GM12878 (cell line): ENCODE measurements around the gene OTOF. TPM values are rescaled to one million over a fixed set of nuclear protein-coding genes. Genes with fewer than 3 reads are reported as not detected.

Source experiments
- ATAC-seq: fragments of 200-7000 bp; cut with Tn5 transposase; 3 replicates; pipeline ENCODE4 v1.9.1; 2020; ENCODE audit warnings: mild to moderate bottlenecking, moderate library complexity
- BruUV-seq: library from RNA; stranded (reverse); fragments of 400-500 nt; replicated peaks from 2 replicates; lab custom pipeline; 2021; lab: Mats Ljungman, UMichigan
- CTCF ChIA-PET: fragments of 300-600 bp; sonication (Branson Sonifier 250); formaldehyde crosslinking; extraction: SDS; loops from one replicate; lab custom pipeline; 2021; ENCODE audit warnings: inconsistent platforms; lab: Yijun Ruan, JAX
- POLR2A ChIA-PET: fragments of 350-600 bp; formaldehyde crosslinking; extraction: SDS; loops from one replicate; lab custom pipeline; 2021; ENCODE audit warnings: inconsistent platforms; lab: Charles Lee
- RAD21 ChIA-PET: fragments of 300-600 bp; sonication (Branson Sonifier 250); formaldehyde crosslinking; loops from one replicate; lab custom pipeline; 2023; ENCODE audit warnings: antibody characterized with exemption; ENCODE audit not compliant: unreplicated experiment; lab: Charles Lee
- SMC1A ChIA-PET: fragments of 300-600 bp; sonication (Branson Sonifier 250); formaldehyde crosslinking; loops from one replicate; lab custom pipeline; 2023; ENCODE audit not compliant: unreplicated experiment, uncharacterized antibody; lab: Charles Lee
- DNase-seq: peaks from one replicate; pipeline ENCODE4 v3.0.0-alpha.2; 2011; ENCODE audit warnings: low read depth, low spot score
- FAIRE-seq: peaks from 3 replicates; lab custom pipeline; 2011; peaks lifted over from hg19 to GRCh38; lab: Jason Lieb, UNC
- H2AFZ ChIP-seq: 2 replicates; pipeline ENCODE4 v1.6.0; 2011; ENCODE audit warnings: low read depth, low read length, control low read depth; ENCODE audit not compliant: control insufficient read depth
- H3K27ac ChIP-seq: 2 replicates; pipeline ENCODE4 v1.5.1; 2011; ENCODE audit warnings: control low read depth; ENCODE audit not compliant: control insufficient read depth, insufficient read depth
- H3K27me3 ChIP-seq, 2 experiments: replicated peaks in 1 of 2; 2 replicates each; pipeline versions ENCODE4 v1.6.0 to v1.6.1; 2011; ENCODE audit warnings: low read length in 1 of 2; ENCODE audit not compliant: control insufficient read depth in 2 of 2, insufficient read depth in 2 of 2
- H3K36me3 ChIP-seq, 2 experiments: 2 replicates each; pipeline ENCODE4 v1.5.1; 2011; ENCODE audit warnings: low read length in 1 of 2; ENCODE audit not compliant: control insufficient read depth in 2 of 2, insufficient read depth in 2 of 2
- H3K4me1 ChIP-seq: 2 replicates; pipeline ENCODE4 v1.6.1; 2011; ENCODE audit warnings: mild to moderate bottlenecking, low read length, moderate library complexity, mixed read lengths; ENCODE audit not compliant: control insufficient read depth, insufficient read depth
- H3K4me2 ChIP-seq: 2 replicates; pipeline ENCODE4 v1.6.0; 2011; ENCODE audit warnings: control low read depth; ENCODE audit not compliant: control insufficient read depth, insufficient read depth
- H3K4me3 ChIP-seq: fragments of 200-600 bp; sonication (generic); 2 replicates; pipeline ENCODE4 v1.5.1; 2016
- H3K79me2 ChIP-seq: 2 replicates; pipeline ENCODE4 v1.6.0; 2011; ENCODE audit warnings: low read length; ENCODE audit not compliant: control insufficient read depth, insufficient read depth
- H3K9ac ChIP-seq: 2 replicates; pipeline ENCODE4 v1.8.0; 2011; ENCODE audit warnings: low read length, control low read depth, mixed read lengths; ENCODE audit not compliant: control insufficient read depth, insufficient read depth
- H3K9me3 ChIP-seq: replicated peaks from 3 replicates; pipeline ENCODE4 v1.5.1; 2011; ENCODE audit warnings: mild to moderate bottlenecking, low read length; ENCODE audit not compliant: control insufficient read depth, insufficient read depth
- H4K20me1 ChIP-seq: 2 replicates; pipeline ENCODE4 v1.6.0; 2011; ENCODE audit not compliant: control insufficient read depth, insufficient read depth
- BACH1 ChIP-seq: fragments of 450-650 bp; IDR thresholded peaks from 2 replicates; pipeline ENCODE4 v1.6.1; 2017; ENCODE audit warnings: mild to moderate bottlenecking, borderline replicate concordance
- HDAC6 ChIP-seq: fragments of 200-600 bp; sonication (generic); IDR thresholded peaks from one replicate; pipeline ENCODE4 v1.8.0; 2017; ENCODE audit warnings: antibody characterized with exemption; ENCODE audit not compliant: unreplicated experiment
- MTA2 ChIP-seq: fragments of 450-650 bp; IDR thresholded peaks from 2 replicates; pipeline ENCODE4 v1.6.1; 2016; ENCODE audit warnings: low read depth, mild to moderate bottlenecking, moderate library complexity
- RBBP5 ChIP-seq: fragments of 200-600 bp; sonication (generic); conservative IDR thresholded peaks from 2 replicates; pipeline ENCODE4 v1.6.1; 2016
- SUZ12 ChIP-seq: fragments of 200-600 bp; sonication (generic); IDR thresholded peaks from one replicate; pipeline ENCODE4 v1.6.1; 2018; ENCODE audit warnings: antibody characterized with exemption, mild to moderate bottlenecking; ENCODE audit not compliant: unreplicated experiment
- WGBS: methylation state at CpG from one replicate; pipeline ENCODE4 v1.1.6; 2016; ENCODE audit warnings: low lambda C conversion rate; ENCODE audit not compliant: insufficient replicate concordance, insufficient coverage; ENCODE audit errors: missing lambda C conversion rate; 5-methylcytosine and 5-hydroxymethylcytosine counted together
- in situ Hi-C: fragments of 300-500 bp; cut with MboI; formaldehyde crosslinking; loops from 9 replicates; pipeline ENCODE4 v1.14.3; 2018; ENCODE audit warnings: mixed read lengths
- intact Hi-C: fragments of 100-400 bp; cut with micrococcal nuclease; formaldehyde crosslinking; loops from one replicate; pipeline ENCODE4 v1.14.2; 2022; ENCODE audit not compliant: unreplicated experiment
- polyA plus RNA-seq, 11 experiments: library from polyadenylated mRNA; depleted of rRNA in 4 of 11; unstranded in 6 of 11; stranded (reverse) in 5 of 11; fragments of >200 nt; fragmentation: Nextera tagmentation in 4 of 11; fragmentation: Illumina TruSeq in 1 of 11; extraction: Ambion mirVana in 4 of 11; extraction: Trizol in 1 of 11; gene quantifications; 1 replicate in 1 of 11; 2 replicates in 10 of 11; pipeline versions ENCODE4 v1.2.1 to v1.2.3, GENCODE V29; 2011 to 2016; ENCODE audit warnings: inconsistent platforms in 2 of 11, missing spikeins in 2 of 11, low read depth in 1 of 11
- total RNA-seq, 4 experiments: library from RNA; depleted of rRNA in 3 of 4; stranded (reverse); fragments of >200 nt in 3 of 4; fragmentation: Illumina TruSeq in 1 of 4; extraction: Trizol in 1 of 4; gene quantifications; 2 replicates each; pipeline versions ENCODE4 v1.2.1 to v1.2.3, GENCODE V29; 2013 to 2021
- TF ChIP-seq, protein P1 (sequence below): fragments of 450-650 bp; IDR thresholded peaks from 2 replicates; pipeline ENCODE4 v1.6.1; 2017; ENCODE audit warnings: borderline replicate concordance
- TF ChIP-seq, protein P2 (sequence below): fragments of 450-650 bp; formaldehyde crosslinking; IDR thresholded peaks from 2 replicates; pipeline ENCODE4 v1.5.0; 2022; ENCODE audit warnings: mild to moderate bottlenecking, missing genetic modification characterization
- TF ChIP-seq, protein P3 (sequence below): fragments of 450-650 bp; IDR thresholded peaks from 2 replicates; pipeline ENCODE4 v1.6.1; 2017; ENCODE audit warnings: mild to moderate bottlenecking, low read depth, inconsistent platforms; ENCODE audit not compliant: poor library complexity, severe bottlenecking

The OTOF gene
- total and polyA plus RNA-seq, 10 of the 15 experiments (the other 5 are each of a cell fraction or from before 2014, with no cell fraction given) = under 0.01 to 0.31 (median 0.07) TPM; not detected in 6

DNA sequence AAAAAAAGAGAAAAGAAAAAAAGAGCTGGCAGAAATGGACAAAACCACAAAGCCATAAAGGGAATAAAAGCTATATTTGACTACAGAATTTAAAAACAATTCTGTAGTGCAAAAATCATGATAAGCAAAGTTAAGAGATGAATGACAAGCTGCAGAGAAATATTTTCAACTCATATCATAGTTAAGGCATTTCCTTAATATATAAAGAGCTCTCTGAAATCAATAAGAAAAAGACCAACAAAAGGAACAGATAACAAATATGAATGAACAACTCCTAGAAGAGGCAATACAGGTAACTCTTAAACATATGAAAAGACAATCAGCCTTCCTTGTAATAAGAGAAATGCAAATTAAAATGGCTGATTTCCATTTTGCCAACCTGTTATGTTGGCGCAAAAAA lies 26.2 kb downstream of the OTOF start:
- no peak overlapping the region for H2AFZ ChIP-seq
- ChIA-PET POLR2A (no interaction called here), SMC1A (interaction anchor here (0.6 kb wide), 1 partner anchor 19 kb away, joined by 3 read pairs; no protein-coding TSS in a partner anchor), RAD21 (interaction anchor here (0.6 to 1.1 kb wide), 2 partner anchors 205 to 881 kb away, joined by 3 read pairs; no protein-coding TSS in a partner anchor), CTCF (interaction anchor here (1.0 to 1.2 kb wide), 2 partner anchors 15 kb away, joined by 3 read pairs; no protein-coding TSS in a partner anchor)
- WGBS = 71% methylated on average over 1 of the region's 1 CpG
- H3K9ac ChIP-seq = no peak overlapping the region
- BruUV-seq = no TSS peak
- no peaks in the 10 kb centered on the region for H3K79me2 ChIP-seq
- no peak for TF ChIP-seq MTA2
- TF ChIP-seq, protein P1, sequence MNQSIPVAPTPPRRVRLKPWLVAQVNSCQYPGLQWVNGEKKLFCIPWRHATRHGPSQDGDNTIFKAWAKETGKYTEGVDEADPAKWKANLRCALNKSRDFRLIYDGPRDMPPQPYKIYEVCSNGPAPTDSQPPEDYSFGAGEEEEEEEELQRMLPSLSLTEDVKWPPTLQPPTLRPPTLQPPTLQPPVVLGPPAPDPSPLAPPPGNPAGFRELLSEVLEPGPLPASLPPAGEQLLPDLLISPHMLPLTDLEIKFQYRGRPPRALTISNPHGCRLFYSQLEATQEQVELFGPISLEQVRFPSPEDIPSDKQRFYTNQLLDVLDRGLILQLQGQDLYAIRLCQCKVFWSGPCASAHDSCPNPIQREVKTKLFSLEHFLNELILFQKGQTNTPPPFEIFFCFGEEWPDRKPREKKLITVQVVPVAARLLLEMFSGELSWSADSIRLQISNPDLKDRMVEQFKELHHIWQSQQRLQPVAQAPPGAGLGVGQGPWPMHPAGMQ = no peak
- no peak for TF ChIP-seq HDAC6
- TF ChIP-seq RBBP5 = no peak
- TF ChIP-seq SUZ12 = no peak
- no peak for TF ChIP-seq BACH1
- TF ChIP-seq, protein P2, sequence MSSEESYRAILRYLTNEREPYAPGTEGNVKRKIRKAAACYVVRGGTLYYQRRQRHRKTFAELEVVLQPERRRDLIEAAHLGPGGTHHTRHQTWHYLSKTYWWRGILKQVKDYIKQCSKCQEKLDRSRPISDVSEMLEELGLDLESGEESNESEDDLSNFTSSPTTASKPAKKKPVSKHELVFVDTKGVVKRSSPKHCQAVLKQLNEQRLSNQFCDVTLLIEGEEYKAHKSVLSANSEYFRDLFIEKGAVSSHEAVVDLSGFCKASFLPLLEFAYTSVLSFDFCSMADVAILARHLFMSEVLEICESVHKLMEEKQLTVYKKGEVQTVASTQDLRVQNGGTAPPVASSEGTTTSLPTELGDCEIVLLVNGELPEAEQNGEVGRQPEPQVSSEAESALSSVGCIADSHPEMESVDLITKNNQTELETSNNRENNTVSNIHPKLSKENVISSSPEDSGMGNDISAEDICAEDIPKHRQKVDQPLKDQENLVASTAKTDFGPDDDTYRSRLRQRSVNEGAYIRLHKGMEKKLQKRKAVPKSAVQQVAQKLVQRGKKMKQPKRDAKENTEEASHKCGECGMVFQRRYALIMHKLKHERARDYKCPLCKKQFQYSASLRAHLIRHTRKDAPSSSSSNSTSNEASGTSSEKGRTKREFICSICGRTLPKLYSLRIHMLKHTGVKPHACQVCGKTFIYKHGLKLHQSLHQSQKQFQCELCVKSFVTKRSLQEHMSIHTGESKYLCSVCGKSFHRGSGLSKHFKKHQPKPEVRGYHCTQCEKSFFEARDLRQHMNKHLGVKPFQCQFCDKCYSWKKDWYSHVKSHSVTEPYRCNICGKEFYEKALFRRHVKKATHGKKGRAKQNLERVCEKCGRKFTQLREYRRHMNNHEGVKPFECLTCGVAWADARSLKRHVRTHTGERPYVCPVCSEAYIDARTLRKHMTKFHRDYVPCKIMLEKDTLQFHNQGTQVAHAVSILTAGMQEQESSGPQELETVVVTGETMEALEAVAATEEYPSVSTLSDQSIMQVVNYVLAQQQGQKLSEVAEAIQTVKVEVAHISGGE (CRISPR knock-in tag) = no peak
- TF ChIP-seq, protein P3, sequence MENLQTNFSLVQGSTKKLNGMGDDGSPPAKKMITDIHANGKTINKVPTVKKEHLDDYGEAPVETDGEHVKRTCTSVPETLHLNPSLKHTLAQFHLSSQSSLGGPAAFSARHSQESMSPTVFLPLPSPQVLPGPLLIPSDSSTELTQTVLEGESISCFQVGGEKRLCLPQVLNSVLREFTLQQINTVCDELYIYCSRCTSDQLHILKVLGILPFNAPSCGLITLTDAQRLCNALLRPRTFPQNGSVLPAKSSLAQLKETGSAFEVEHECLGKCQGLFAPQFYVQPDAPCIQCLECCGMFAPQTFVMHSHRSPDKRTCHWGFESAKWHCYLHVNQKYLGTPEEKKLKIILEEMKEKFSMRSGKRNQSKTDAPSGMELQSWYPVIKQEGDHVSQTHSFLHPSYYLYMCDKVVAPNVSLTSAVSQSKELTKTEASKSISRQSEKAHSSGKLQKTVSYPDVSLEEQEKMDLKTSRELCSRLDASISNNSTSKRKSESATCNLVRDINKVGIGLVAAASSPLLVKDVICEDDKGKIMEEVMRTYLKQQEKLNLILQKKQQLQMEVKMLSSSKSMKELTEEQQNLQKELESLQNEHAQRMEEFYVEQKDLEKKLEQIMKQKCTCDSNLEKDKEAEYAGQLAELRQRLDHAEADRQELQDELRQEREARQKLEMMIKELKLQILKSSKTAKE = no peak
- in situ Hi-C loops (no loop called here), intact Hi-C loops (no loop called here)
- no peaks in the 10 kb centered on the region for H4K20me1 ChIP-seq
- peaks cover 0 to 2% of the 10 kb centered on the region in 2 experiments; a peak in 1 of 4 replicates for H3K27me3 ChIP-seq
- no peaks in the 10 kb centered on the region for H3K9me3 ChIP-seq
- no peak overlapping the region for H3K27ac ChIP-seq
- no peaks in the 10 kb centered on the region for H3K4me1 ChIP-seq
- FAIRE-seq = no peak
- ATAC-seq = no peak
- no peak overlapping the region for H3K4me3 ChIP-seq
- H3K36me3 ChIP-seq = no peaks in the 10 kb centered on the region
- H3K4me2 ChIP-seq = no peak overlapping the region
- DNase-seq = no peak
